DMS53 treated with DMSO at 0.1 percent for 48 hours (cell line): ENCODE data around the gene MIS12.
A peak's percentile ranks its signal among the peaks of the same experiment; 100 is the strongest.

Experiments used
- DNase-seq: peaks from one replicate; lab custom pipeline; 2025; ENCODE audit not compliant: unreplicated experiment; lab: John Stamatoyannopoulos, UW

The MIS12 gene, protein sequence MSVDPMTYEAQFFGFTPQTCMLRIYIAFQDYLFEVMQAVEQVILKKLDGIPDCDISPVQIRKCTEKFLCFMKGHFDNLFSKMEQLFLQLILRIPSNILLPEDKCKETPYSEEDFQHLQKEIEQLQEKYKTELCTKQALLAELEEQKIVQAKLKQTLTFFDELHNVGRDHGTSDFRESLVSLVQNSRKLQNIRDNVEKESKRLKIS

GRCh38 chr17:5486206-5487124, at the start of gene MIS12:
TSS of gene MIS12 (plus strand) at chr17:5486566. CDS start at chr17:5488863, 2,297 bp downstream.
- DNase-seq: peak; percentile 93

DNA sequence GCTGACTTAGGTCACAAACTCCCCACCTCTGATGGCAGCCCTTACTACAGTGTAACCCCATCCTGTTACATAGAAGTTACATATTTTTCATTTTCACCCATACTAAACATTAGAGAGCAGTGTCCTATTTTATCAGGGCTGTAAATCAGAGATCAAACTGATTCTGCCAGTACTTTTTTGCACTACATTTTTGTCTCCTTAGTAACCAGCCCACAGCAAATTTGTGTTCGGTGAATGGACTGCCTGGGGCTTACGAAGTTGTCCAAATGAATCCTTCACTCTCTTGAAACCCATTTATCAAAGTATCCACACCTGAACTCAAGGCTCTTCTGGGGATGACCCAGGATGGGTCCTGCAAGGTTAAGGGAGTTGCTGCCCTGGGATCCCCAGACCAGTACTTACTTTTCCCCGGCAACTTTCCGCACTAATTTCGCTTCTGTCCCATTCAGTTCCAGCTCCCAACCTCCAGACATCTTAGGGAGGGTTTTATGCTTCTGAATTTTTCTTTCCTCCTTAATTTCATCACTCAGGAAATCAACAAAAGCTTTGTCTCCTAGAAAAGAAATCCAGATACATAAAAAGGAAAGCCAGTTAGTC, 48.5 kb upstream of the MIS12 start:
- no peak for DNase-seq

GRCh38 chr17:5438716-5439445, 47.5 kb upstream of the MIS12 start, which contains the start of gene C1QBP:
TSS of gene C1QBP (minus strand) at chr17:5439155. CDS start at chr17:5439073, 82 bp downstream.
- DNase-seq: peak; percentile 74

DNA sequence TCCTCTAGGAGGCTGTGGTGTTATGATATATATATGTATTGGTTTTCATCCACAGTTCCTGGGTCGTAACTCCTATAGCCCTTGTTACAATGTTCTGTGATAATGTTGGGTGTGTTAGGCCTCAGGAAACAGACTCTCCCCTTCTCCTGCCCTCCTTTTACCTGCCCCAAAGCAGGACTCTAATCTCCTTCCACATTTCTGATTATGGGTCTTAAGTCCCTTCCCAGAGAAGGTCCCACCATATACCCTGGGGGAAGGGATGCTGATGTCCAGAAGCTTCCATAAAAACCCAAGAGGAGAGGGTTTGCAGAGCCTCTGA, 47.0 kb upstream of the MIS12 start:
- no peak for DNase-seq

DNA sequence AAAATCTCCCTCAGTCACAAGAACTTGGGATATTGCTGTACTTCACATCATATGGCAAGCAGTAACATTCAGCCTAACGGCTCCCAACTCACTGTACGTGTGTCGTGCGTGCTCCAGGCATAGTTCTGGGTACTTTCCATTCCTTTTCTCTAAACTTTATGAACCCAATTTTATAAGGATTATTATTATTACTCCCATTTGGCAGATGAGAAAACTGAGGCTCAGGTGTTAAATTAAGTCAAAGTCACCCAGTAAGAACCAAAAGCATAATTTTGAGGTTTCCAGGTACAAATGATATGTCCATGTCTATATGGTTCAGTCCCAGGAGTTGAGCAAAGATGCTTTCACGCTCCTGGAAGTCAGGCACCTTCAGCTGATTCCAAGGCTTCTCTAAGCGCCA, 42.6 kb upstream of the MIS12 start:
- no peak for DNase-seq

GRCh38 chr17:5444209-5444608, 42.2 kb upstream of the MIS12 start:
- DNase-seq: no peak

DNA sequence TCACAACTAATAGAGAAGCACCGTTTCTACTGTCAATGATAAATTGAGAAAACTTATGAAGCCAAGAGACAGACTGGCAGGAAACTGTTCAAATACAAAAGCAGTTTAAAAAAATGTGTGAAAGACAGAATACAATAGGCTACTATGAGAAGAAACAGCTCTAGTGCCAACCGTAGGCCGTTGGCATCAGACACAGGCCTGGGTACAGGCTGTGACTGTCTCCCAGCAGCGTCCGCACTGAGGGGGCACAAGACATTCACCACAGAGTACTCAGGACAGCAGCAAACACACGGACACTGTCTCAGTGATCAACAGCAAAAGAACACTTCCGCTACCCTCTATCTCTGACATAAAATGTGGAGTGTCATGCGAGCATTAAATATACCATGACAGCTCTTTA, 39.6 kb upstream of the MIS12 start:
- no peak for DNase-seq

DNA sequence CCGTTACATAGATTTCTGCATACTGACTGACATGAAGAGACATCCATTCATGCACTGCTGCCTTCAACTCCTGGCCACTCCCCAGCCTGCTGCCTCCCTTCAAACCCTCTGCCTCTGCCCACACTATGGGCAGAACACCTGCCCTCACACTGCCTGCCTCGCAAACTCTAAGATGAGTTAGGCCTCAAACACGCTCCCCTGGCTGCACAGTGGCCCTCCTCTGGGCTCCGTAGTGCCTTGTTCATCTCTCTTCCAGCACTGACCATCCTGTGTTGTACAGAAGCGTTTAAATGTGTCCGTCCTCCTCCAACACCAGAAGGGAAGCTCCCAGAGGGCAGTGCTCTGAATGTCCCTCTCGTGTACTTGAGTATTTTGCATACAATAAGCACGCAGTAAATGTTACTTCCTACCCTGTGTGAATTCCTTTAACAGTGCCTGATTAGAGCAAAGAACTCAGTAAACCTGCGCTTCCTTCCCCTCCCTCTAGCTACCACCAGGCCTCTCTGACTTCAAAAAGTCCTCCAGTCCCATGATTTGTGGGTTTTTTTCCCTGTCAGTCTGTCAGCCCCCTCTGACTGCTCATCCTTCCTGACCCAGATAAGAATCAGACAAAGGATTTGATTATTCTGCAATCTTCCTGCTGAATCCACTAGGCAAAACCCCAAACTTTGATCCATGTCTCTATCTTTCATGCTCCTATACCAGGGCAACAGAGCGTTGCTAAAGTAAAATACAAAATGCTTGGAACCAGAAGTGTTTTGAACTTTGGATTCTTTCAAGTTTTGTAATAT, 21.5 kb upstream of the MIS12 start:
- no peak for DNase-seq

DNA sequence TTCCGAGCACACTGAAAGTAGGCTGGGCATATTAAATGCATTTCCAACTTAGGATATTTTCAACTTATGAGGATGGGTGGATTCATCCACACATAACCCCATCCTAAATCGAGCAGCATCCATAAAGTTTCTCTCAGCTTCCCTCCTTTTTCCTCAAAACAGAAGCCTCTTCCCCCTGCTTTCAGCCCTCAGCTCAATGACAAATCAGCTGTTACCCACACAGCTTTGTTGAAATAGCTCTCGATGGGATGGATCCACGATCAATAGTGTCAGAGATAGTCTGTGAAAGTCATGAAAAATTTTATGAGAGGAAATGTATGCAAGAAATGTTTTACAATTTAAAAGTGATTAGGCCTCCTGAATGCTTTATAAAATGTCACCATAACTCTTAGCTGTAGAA, 20.1 kb upstream of the MIS12 start:
- DNase-seq: no peak

- no peak for DNase-seq
Observed at GRCh38 chr17:5467416-5467815, 18.9 kb upstream of the MIS12 start.

DNA sequence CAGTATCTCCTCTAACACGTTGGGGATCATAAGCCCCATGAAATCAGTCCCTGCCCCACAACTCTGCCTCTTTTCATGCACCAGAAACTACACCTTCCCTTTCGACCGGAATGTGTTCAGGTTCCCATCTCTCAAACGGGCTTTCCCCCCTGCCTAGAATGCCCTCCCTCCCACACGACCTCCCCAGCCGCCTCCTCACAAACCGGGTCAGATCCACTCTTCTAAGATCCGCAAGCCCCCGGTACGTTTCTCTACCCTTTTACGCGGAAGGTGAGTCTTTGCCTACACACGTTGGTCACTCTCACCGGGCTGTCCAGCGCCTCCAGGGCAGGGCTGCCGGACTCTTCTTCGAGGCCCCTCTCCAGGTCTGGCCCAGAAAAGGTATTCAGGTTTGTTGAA, 18.3 kb upstream of the MIS12 start:
- DNase-seq: no peak

DNA sequence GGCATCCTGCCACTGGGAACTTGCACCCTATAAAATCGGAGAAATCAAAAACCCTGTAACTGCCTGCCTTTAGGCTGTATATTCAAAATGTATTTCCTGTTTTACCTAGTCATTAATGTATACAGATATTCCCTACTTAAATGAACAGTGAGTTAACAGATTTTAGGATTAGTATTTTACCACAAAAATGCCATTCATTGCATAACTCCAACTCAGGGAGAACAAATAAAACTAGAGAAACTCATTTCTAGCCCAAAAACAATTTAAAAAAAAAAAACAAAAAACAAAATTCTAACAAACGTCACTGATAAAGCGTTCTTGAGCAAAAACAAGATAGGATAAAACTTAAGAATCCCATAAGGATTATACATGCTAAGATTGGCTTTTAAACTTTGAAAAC, 13.9 kb upstream of the MIS12 start:
- DNase-seq: no peak

GRCh38 chr17:5473906-5474305, 12.5 kb upstream of the MIS12 start:
- no peak for DNase-seq

GRCh38 chr17:5478992-5479391, 7.4 kb upstream of the MIS12 start:
- no peak for DNase-seq

GRCh38 chr17:5480962-5481361, 5.4 kb upstream of the MIS12 start:
- DNase-seq: no peak

DNA sequence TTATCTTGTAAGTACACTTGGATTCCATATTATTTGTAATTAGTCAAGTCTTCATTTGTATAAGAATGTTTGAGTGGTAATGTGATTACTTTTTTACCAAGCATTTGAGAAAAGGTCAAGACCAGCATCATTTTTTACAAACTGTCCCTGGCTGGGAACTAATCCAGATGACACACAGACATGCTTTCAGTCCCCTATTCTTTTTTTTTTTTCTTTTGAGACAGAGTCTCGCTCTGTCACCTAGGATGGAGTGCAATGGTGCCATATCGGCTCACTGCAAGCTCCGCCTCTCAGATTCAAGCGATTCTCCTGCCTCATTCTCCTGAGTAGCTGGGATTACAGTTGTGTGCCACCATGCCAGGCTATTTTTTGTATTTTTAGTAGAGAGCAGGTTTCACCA, 4.9 kb upstream of the MIS12 start:
- no peak for DNase-seq

GRCh38 chr17:5485270-5486205, 828 bp upstream of the MIS12 start, which contains the start of gene DERL2:
TSS of gene DERL2 (minus strand) at chr17:5486178. CDS start at chr17:5486161, 17 bp downstream.
- no peak for DNase-seq

DNA sequence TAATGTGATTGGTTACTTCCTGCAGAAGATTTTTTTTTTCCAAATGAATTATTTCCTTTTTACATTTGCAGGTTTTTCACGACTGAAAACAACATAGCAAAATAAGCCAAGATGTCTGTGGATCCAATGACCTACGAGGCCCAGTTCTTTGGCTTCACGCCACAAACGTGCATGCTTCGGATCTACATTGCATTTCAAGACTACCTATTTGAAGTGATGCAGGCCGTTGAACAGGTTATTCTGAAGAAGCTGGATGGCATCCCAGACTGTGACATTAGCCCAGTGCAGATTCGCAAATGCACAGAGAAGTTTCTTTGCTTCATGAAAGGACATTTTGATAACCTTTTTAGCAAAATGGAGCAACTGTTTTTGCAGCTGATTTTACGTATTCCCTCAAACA, 2.4 kb downstream of the MIS12 start:
- DNase-seq: no peak

- no peak for DNase-seq
Observed at GRCh38 chr17:5492970-5493369, 6.6 kb downstream of the MIS12 start.
